ENCODE results near the gene ZMIZ2.

The ZMIZ2 gene

GRCh38 chr7:44754802-44755697 lies 6.4 kb downstream of the ZMIZ2 start:
- H3K27ac Mint-ChIP-seq: peak overlapping the region in 1 of 3 experiments; percentile 37
- H3K4me1 Mint-ChIP-seq: peaks cover 40% of the 10 kb centered on the region
- peaks cover 14% of the 10 kb centered on the region for H3K36me3 Mint-ChIP-seq (ENCODE audit: low read depth)
- no peaks in the 10 kb centered on the region for H3K27me3 Mint-ChIP-seq (ENCODE audit: low read depth)
- H3K9me3 Mint-ChIP-seq: no peaks in the 10 kb centered on the region
- H3K4me3 Mint-ChIP-seq: no peak overlapping the region
- TF ChIP-seq CTCF (IDR thresholded peaks at IDR 0.05; ENCODE audit: unreplicated experiment in 3 of 3): no peak

DNA sequence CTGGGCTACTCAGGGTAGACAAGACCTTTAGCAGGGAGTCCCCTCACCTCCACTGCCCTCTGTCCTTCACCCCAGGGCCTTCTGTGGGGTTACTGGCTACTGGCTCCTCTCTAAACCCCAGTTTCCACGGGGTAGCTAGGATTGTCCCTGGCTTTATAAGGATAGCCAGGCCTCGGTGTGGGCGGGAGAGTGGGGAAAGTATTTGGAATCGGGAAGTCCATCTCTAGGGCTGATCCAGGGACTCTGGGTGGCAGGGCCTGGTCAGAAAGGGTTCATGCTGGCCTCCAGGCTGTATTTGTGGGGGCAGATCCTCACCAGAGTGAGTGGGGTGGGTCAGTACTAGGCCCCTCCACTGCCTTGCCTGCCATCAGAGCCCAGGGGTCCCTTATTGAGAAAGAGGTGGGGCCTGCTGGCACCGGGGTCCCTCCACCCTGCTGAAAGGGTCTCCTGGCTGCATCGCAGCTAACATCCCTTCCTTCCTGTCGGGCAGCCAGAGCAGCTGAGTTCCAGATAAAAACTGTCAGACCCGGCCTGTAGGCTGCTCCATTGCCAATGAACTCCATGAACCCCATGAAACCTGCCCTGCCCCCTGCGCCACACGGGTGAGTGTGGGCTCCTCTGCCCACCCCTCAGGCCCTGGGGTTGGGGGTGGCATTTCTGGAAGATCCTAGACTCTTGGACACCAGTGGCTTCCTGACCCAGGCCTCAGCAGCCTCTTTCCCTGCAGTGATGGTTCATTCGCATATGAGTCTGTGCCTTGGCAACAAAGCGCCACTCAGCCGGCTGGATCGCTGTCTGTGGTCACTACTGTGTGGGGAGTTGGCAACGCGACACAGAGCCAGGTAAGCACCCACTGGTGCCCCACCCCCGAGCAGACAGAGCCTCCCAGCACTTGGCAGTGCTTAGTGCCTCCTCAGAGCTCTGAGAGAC lies 7.3 kb downstream of the ZMIZ2 start:
- H3K4me3 Mint-ChIP-seq: peak overlapping the region in 1 of 3 experiments; percentile 30
- H3K36me3 Mint-ChIP-seq (ENCODE audit: low read depth): peaks cover 9% of the 10 kb centered on the region
- H3K4me1 Mint-ChIP-seq: peaks cover 31% of the 10 kb centered on the region
- no peaks in the 10 kb centered on the region for H3K27me3 Mint-ChIP-seq (ENCODE audit: low read depth)
- no peaks in the 10 kb centered on the region for H3K9me3 Mint-ChIP-seq
- no peak for TF ChIP-seq CTCF (IDR thresholded peaks at IDR 0.05; ENCODE audit: unreplicated experiment in 3 of 3)
- peak overlapping the region in 2 of 3 experiments; percentile 51 to 69 for H3K27ac Mint-ChIP-seq

DNA sequence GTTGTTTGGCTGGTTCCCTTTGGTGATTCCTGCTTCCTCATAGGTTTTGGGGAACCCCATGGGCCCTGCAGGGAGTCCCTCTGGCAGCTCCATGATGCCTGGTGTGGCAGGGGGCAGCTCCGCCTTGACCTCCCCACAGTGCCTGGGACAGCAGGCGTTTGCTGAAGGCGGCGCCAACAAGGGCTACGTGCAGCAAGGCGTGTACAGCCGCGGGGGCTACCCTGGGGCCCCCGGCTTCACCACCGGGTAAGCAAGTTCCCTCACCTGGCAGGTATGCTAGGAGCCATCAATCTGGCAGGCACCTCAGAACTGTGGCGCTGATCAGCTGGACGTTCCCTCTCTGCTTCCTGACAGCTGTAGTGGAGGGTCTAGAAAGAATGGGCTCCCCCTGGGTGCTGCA lies 8.3 kb downstream of the ZMIZ2 start:
- H3K27me3 Mint-ChIP-seq (ENCODE audit: low read depth): no peaks in the 10 kb centered on the region
- H3K9me3 Mint-ChIP-seq: no peaks in the 10 kb centered on the region
- H3K36me3 Mint-ChIP-seq (ENCODE audit: low read depth): peaks cover 9% of the 10 kb centered on the region
- no peak for TF ChIP-seq CTCF (IDR thresholded peaks at IDR 0.05; ENCODE audit: unreplicated experiment in 3 of 3)
- H3K4me1 Mint-ChIP-seq: peaks cover 27% of the 10 kb centered on the region
- no peak overlapping the region for H3K27ac Mint-ChIP-seq
- no peak overlapping the region for H3K4me3 Mint-ChIP-seq

DNA sequence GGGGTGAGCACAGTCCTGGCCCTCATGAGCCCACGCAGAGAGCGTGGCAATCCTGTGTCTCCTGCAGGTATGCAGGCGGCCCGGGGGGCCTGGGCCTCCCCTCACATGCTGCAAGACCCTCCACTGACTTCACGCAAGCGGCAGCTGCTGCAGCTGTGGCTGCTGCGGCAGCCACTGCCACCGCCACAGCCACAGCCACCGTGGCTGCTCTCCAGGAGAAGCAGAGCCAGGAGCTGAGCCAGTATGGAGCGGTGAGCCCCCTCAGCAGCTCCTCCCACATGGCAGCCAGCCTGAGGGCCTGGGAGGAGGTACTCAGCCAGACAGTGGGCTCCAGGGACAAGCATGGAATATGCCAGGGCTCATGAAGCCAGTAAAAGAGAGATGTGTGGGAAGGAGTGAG lies 8.7 kb downstream of the ZMIZ2 start:
- Mint-ChIP-seq H3K4me3 (peak overlapping the region in 1 of 3 experiments; percentile 56), H3K27me3 (ENCODE audit: low read depth) (no peaks in the 10 kb centered on the region), H3K9me3 (no peaks in the 10 kb centered on the region), H3K27ac (peak overlapping the region in 2 of 3 experiments; percentile 50 to 82), H3K36me3 (ENCODE audit: low read depth) (peaks cover 12% of the 10 kb centered on the region), H3K4me1 (peaks cover 26% of the 10 kb centered on the region)
- TF ChIP-seq CTCF (IDR thresholded peaks at IDR 0.05; ENCODE audit: unreplicated experiment in 3 of 3): no peak

DNA sequence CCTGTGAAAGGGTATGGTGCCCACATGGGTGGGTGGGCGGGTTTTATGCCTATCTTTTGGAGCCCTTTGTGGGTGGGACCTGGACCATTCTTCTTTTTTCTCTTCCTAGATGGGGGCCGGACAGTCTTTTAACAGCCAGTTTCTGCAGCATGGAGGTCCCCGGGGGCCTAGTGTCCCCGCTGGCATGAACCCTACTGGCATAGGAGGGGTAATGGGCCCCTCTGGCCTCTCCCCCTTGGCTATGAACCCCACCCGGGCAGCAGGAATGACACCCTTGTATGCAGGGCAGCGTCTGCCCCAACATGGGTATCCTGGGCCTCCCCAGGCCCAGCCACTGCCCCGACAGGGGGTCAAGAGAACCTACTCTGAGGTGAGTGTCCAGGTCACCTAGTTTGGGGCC lies 9.1 kb downstream of the ZMIZ2 start:
- H3K27ac Mint-ChIP-seq: peak overlapping the region in 2 of 3 experiments; percentile 50 to 82
- H3K27me3 Mint-ChIP-seq (ENCODE audit: low read depth): no peaks in the 10 kb centered on the region
- H3K36me3 Mint-ChIP-seq (ENCODE audit: low read depth): peaks cover 9% of the 10 kb centered on the region
- no peak for TF ChIP-seq CTCF (IDR thresholded peaks at IDR 0.05; ENCODE audit: unreplicated experiment in 3 of 3)
- H3K4me1 Mint-ChIP-seq: peaks cover 22% of the 10 kb centered on the region
- no peak overlapping the region for H3K4me3 Mint-ChIP-seq
- H3K9me3 Mint-ChIP-seq: no peaks in the 10 kb centered on the region
